HG03095 (cell line): ENCODE results near the gene C6orf62.
"Not testable (repeated sequence)": the region's sequence is repeated elsewhere in the genome, so short reads cannot be mapped to it uniquely, and the experiment has no call there.

Experiments used
- ATAC-seq: cut with Tn5 transposase; IDR thresholded peaks from one replicate; pipeline ENCODE4 v1.9.1; 2021; ENCODE audit warnings: moderate library complexity; ENCODE audit not compliant: unreplicated experiment

C6orf62 gene

DNA sequence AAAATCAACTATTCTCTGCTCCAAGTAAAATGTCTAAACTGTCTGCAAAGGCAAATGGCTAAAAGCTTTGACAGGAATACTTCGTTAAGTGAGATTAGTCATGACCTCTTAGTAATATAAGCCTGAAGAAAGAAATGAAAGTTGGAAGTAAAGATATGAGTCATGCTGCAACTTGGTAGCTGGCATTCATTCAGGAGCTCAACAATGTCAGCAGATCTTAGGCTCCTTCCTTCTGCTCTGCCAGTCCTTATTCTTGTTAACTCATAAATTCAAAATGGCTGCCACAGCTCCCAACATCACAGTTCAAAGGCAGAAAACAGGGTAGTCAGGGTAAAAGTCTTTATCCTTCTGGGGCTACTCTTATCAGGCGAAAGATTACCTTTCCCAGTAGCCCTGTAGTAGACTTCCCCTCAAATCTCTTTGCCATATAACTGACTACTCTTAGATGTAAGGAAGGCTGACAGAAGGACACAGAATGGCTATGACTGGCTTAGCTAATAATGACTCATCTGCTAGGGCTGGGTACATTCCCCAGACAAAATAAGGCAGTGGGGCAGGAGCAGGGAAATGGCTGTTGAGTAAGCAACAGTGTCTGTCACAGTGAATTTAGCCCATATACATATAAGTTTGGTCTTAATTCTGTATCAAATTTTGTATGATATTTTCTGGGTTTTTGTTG is 24.4 kb upstream of the C6orf62 start:
- ATAC-seq: peak; percentile 80

DNA sequence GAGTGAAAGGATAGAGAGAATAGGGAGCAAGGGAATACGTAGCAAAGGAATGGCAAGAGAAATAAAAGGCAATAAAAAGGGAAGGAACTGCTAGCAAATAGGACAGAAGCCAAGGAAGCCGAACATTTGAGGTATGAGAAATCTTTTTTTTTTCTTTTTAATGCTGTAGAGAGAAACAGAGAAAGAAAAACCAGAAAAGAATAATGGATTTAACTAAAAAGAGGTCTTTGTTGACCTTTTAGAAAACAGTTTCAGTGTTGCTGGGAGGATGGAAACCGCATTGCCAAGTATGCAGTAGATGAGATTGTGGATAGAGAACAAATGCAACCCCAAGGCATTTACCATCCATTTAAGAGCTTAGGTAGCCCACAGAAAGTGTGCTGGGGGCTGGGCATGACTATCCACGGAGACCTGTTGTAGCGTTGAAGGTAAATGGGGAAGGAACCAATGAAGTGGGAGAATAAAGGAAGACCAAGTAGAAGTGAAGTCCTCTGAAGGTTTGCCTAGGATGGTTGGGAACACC is 23.3 kb upstream of the C6orf62 start:
- no peak for ATAC-seq

GRCh38 chr6:24740861-24741260 is 21.9 kb upstream of the C6orf62 start:
- no peak for ATAC-seq

- ATAC-seq: no peak
Measured at GRCh38 chr6:24738741-24739140, 19.8 kb upstream of the C6orf62 start.

- not testable (repeated sequence) for ATAC-seq
Measured at GRCh38 chr6:24734710-24735109, 15.8 kb upstream of the C6orf62 start.

GRCh38 chr6:24734166-24734565 is 15.2 kb upstream of the C6orf62 start:
- no peak for ATAC-seq

GRCh38 chr6:24731456-24732134 is 12.6 kb upstream of the C6orf62 start:
- not testable (repeated sequence) for ATAC-seq

- ATAC-seq: not testable (repeated sequence)
Measured at GRCh38 chr6:24730653-24731052, 11.7 kb upstream of the C6orf62 start.

- ATAC-seq: no peak
Measured at GRCh38 chr6:24723270-24723669, 4.3 kb upstream of the C6orf62 start.

- peak; percentile 44 for ATAC-seq
Measured at GRCh38 chr6:24721461-24722215, 2.7 kb upstream of the C6orf62 start.

DNA sequence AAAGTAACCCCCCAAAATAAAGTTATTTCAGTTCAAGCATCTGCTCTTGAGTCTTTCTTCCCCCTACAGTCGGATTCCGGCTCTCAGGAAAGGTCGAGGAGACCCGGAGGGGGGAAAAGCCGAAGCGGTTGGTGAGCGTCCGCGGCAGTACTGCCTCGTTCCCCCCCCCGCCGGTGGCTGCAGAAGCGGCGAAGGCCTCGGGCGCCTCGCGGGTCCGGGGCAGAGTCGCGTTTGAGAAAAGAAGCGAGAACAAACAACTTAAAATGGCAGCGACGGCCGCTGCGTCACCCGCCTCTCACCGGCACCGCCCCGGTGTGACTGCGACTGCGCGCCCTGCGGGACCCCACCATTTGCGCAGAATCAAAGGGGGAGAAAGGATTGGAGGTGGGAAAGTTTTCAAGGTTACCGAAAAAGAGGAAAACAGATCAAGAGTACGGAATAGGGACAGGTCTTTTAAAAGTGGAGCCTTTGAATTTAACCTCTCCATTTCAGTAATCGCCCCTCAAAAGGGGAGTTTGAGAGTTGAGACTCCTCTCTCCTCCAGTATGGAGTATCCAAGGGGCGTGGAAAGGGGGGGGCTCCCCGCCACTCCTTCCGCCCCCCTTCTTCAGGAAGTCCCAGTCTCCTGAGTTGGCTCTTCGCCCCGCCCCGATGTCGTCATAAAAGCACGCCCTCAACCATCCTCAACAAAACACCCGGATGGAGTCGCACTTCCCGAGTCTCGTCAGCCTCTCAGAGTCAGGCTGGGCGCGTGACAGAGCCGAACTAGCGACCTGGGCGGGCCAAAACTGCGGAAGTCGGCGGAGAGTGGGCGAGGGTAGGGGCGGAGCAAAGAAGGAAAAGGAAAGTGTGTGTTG is 1.9 kb upstream of the C6orf62 start:
- peak; percentile 84 for ATAC-seq

DNA sequence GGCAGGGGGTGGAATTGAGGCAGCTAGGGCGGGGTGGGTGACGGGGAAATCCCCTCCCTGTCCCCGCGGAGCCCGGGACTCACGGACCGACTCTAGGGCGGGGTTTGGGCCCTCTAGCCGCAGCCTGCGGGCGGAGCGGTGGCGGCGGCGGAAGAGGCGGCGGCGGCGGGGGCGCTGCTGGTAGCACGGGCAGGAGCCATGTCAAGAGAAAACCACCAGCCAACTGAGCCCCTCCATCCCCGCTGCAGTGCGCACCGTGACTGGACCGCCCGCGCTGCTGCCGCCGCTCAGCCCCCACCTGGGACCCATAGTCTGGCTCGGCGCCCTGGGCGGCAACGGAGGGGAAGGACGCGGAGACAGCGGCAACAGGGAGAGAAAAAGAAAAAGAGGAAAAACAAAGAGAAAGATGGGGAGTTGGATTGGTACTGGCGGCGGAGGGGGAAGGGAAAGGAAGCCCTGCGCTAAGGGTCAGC is 1.2 kb upstream of the C6orf62 start:
- no peak for ATAC-seq

DNA sequence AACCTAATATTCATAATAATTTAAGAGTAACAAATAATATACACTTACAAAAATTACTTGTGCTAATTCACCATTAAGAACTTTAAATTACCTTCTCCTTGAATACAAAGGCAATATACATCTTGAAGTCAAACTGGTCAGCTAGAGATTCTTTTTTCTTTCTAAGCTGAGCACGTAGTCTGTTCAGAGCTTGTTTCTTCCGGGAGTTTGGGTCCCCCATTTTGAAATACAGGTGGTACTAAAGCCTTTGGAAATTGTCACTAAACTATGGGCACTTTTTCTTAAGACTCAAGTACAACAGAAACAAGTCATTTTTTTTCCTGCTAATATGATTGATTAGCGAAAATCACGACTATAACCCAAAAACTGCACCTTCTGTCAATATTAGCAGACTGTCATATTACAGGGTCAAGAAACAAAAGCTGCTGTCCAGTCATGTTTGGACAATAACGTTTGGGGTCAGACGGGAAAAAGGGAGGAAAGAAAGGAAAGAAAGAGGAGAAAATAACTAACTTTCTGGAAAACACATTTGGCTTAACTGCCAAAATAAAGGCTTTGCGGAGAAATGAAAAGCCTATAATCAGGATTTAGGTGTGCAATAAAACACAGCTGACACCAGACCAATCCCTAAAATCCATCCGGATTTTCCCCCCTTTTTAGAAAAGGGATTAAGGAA is 367 bp downstream of the C6orf62 start:
- ATAC-seq: no peak

DNA sequence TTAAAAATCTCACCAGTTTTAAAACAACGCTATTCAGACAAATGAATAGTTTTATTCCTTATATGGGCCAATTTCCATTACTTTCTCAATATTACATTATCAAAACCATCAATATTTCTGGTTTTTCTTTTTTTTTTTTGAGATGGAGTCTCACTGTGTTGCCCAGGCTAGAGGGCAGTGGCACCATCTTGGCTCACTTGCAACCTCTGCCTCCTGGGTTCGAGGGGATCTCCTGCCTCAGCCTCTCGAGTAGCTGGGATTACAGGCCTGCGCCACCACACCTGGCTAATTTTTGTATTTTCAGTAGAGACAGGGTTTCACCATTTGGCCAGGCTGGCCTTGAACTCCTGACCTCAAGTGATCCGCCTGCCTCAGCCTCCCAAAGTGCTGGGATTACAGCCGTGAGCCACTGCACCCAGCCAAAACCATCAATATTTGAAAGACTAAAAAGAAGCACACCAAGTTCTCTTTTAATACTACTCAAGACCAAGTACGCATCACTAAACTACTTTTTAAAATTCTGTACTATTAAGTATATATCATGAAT is 2.3 kb downstream of the C6orf62 start:
- not testable (repeated sequence) for ATAC-seq

DNA sequence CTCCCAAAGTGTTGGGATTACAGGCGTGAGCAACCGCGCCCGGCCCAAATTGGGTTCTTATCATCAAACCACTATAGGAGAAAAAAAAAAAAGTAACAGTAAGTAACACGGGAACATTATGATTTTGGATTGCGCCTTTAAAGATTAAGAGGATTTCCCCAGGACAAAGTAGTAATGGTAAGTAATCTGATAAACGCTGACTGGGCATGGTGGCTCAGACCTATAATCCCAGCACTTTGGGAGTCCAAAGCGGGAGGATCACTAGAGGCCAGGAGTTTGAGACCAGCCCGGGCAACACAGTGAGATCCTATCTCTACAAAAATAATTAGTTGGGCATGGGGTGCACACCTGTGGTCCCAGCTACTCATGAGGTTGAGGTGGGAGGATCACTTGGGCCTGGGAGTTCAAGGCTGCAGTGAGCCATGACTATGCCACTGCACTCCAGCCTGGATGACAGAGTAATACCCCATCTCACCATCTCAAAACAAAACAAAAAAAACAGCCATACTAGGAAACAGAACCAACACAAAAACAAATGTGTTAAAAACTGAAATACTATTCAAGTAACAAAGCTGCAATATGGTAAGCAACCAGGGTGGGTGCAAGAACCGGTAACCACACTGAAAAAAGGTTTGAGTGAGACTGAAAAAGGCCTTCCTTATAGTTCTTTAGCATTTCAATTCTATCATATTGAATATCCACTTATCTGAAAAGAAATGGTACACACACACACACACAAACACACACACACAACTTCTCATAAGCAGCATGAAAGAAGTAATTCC is 8.2 kb downstream of the C6orf62 start:
- no peak for ATAC-seq

DNA sequence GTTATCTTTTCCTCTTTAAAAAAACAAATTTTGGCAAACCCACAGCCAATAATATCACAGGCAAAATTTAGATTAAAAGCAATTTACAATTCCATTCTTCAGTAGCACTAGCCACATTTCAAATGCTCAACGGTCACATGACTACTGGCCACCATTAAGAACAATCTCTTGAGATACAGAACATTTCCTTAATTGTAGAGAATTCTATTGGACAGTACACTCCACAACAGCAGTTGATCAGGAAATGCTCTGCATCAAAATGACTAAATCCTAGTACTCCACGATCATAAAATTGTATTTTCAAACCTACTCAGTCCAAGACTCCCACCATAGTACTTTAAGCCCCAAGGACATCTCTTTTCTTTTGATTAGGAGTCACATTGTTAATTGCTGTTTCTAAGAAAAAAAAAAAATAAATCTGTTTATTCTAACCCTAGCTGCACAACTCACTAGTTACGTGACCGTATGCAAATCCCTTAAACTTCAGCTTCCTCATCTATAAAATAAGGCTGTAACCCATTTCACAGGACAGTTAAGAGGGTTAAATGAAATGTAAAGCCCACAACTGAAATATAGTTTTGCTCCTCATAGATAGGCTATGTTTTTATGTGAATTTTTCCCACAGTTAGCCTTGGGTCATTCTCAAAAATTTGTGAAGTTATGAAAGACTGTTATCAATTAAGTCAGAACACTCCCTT is 9.8 kb downstream of the C6orf62 start:
- ATAC-seq: no peak

- ATAC-seq: no peak
Measured at GRCh38 chr6:24708612-24709011, 10.3 kb downstream of the C6orf62 start.

DNA sequence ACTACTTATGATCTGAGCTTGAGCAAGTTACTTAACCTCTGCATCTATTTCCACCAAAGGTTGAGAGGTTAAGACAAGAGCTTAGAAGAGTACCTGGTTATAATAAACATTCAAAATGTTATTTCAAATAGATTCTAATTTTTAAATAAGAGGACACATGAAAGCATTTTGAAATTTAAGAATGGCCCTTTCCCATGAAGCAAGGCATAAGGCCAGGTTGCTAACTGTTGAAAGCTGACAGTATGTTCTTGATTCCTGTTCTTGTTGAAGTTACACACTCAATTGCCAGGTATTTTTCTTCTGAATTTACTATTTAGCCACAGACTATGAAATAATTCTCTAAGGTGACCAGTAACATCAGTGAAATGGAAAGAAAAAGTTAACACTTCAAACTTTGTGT is 14.5 kb downstream of the C6orf62 start:
- ATAC-seq: no peak
